DMS53 treated with DMSO at 0.1 percent for 48 hours (cell line): ENCODE data around the gene CCDC144A.
"Not testable (repeated sequence)": the region's sequence is repeated elsewhere in the genome, so short reads cannot be mapped to it uniquely, and the experiment has no call there.

Experiments used
- DNase-seq: peaks from one replicate; lab custom pipeline; 2025; ENCODE audit not compliant: unreplicated experiment; lab: John Stamatoyannopoulos, UW

Gene CCDC144A

GRCh38 chr17:16817940-16818339 is 127.9 kb downstream of the CCDC144A start:
- not testable (repeated sequence) for DNase-seq

- no peak for DNase-seq
Observed at GRCh38 chr17:16818340-16818739, 128.3 kb downstream of the CCDC144A start.

DNA sequence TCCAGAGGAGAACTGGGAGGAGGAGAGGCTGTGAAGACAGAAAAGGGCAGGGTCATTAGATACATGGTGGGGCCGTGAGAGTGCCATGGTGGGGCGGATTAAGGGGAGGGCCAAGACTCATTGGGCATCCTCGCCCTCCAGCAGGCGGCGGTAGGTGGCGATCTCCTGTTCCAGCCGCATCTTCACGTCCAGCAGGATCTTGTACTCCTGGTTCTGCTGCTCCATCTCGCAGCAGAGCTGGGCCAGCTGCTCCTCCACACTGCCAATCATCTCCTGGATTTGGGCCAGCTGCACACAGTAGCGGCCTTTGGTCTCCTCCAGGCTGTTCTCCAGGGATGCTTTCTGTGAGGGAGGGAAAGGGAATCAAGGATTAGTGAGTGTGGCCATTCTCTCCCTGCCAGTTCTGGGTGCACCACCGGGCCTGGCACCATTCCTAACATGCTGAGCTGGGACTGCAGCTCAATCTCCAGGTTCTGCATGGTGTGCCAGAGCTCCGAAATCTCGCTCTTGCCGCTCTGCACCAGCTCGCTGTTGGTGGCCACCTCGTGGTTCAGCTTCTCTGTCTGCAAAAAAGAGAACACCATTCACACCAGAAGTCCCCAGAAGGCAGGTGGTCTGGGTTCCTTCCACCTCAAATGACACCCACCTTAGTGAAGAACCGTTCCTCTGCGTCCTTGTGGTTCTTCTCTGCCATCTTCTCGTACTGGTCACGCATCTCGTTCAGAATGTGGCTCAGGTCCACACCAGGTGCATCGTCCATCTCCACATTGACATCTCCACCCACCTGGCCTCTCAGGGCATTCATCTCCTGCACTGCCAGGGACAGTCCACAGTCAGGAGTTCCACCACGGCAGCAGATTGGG is 129.0 kb downstream of the CCDC144A start:
- DNase-seq = no peak

DNA sequence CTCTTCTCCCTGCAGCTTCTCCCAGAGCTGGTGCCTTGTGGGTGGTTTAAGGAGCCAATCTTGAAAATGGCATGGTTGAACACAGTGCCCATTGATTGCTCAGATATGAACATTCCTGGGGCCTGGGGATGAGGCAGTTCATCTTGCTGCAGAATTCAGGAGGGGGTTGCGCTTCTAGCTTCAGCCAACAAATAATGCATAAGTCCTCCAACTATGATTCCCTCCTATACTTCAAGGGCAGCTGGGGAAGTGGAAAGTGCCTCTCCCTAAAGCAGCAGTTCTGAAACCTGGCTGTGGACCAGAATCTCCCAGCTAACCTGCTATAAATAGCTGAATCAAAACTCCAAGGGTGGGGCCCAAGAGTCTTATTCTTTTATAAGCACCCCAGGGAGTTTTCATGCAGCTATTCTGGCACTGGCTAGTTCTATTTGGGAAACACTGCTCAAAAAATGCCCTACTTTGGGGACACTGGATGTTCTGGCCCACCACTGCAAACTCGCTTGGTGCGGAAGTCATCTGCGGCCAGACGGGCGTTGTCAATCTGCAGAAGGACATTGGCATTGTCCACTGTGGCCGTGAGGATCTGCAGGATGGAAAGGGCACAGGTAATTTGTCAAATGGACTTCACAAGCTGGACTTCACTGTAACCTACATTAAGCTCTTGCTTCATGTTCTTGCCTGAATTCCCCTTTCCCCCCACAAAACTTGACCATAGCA is 130.3 kb downstream of the CCDC144A start:
- no peak for DNase-seq

- no peak for DNase-seq
Observed at GRCh38 chr17:16820979-16821543, 131.0 kb downstream of the CCDC144A start.

DNA sequence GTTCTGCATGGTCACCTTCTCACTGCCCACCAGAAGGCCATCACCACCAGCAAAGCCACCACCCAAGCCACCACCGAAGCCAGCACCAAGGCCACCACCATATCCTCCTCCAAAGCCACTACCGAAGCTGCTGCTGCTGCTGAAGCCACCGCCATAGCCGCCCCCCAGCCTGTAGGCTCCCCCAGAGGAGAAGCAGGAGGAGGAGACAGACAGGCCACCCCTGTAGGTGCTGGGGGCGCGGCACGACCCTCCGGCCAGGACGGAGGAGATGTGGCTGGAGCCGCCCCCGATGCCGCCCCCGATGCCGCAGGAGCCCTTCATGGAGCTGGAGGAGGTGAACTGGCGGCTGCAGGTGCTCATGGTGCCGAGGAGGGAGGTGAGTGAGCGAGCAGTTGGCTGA is 132.1 kb downstream of the CCDC144A start:
- DNase-seq = not testable (repeated sequence)

DNA sequence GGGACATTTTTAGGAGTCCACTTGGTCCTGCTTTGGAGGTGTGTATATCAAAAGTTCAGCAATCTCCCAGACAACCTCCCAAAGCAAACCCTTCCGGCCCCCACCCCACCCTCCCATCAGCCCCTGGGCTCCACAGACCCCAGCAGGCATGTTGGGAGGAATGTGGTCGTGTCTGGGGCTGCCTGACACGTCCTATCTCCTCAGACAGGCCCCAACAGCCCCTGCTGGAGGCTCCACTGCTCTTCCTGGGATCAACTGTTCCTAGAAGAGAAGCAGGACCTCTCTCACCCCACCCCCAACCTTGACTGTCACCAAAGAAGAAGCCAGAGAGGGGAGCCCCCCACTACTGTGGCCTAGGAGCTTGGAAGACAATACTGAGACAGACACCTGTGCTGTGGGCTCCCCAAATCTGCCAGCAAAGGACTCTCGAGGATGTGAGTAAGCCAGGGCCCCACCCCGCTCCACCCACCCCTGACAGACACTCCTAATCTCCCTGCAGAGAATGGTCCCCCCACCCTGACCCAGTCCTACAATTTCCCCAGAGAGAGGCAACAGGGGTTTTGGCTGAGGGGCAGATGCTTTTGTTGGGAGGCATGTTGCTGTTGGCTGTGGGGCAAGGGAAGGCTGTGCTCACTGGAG is 133.8 kb downstream of the CCDC144A start:
- DNase-seq = not testable (repeated sequence)
